Left renal cortex interstitium (tissue), 4 donors: ENCODE measurements around the gene ITPR1. TPM values are rescaled to one million over a fixed set of nuclear protein-coding genes. Genes with fewer than 3 reads are reported as not detected.

Source experiments
- DNase-seq, 4 donors: peaks; one replicate each; pipeline ENCODE4 v3.0.0-alpha.2; 2013; ENCODE audit warnings: low read depth in 4 of 4, low spot score in 2 of 4, missing footprints in 1 of 4
- polyA plus RNA-seq, 4 donors: library from polyadenylated mRNA; unstranded; fragments of 120-200 nt; gene quantifications; one replicate each; pipeline ENCODE4 v1.2.1, GENCODE V29; 2013; ENCODE audit not compliant: insufficient read length in 4 of 4

ITPR1 gene
- polyA plus RNA-seq, 4 donors: 43.9 to 60.1 (median 53.5) TPM

DNA sequence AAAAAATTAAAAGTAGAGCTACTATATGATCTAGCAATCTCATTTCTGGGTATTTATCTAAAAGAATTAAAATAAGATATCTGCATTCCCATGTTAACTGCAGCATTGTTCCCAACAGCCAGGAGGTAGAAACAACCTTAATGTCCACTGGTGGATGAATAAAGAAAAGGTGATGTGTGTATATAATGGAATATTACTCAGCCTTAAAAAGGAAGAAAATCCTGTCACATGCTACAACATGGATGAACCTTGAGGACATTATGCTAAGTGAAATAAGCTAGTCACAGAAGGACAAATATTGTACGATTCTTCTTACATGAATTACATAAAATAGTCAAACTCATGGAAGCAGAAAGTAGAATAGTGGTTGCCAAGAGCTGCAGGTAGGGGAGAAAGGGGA lies 366.6 kb downstream of the ITPR1 start:
- DNase-seq: no peak

DNA sequence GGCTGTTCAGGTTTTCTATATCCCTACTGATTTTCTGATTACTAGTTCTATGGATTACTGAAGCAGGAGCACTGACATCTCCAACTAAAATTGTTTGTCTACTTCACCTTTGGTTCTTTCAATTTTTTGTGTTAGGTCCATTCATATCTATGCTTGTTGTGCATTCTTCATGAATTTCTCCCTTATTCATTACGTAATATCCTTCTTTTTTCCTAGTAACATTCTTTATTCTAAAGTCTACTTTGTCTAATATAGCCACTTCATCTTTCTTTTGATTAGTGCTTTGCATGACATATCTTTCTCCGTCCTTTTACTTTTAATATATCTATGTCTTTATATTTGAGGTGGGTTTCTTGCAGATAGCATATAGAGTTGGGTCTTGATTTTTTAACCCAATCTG lies 369.8 kb downstream of the ITPR1 start:
- no peak for DNase-seq

DNA sequence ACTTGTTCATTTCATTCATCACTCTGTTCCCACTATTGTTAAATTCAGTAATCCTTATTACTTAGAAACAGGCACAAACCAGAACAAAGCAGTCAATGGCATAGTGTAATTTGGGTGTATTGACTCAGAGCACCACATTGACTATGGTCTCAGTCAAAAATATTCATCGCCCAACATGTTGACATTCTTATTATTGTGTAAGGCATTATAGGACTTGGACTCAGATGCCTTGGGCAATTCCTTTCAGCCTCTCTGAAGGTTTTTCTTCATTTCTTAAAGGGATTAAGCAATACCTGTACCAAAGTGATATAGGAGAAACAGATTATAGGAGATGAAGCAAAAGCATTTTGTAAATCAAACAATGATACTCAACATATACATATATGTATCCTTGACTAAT lies 371.4 kb downstream of the ITPR1 start:
- no peak for DNase-seq

DNA sequence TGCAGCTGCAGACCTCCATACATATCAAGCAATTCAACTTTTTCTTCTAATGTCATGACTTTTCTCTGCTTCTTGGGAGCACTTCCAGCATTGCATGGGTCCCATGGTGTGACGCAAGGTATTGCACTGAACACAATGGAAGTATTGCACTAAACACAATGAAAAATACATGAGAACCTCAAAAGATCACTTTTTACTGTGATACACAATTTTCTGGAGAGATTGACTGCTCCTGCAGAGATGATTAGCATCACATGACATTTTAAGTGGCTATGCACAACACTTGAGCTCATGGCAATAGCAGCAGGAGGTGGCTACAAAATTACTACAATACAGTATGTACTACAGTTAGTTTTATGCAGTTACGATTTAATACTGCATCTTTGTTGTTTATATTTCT lies 372.6 kb downstream of the ITPR1 start:
- no peak for DNase-seq

DNA sequence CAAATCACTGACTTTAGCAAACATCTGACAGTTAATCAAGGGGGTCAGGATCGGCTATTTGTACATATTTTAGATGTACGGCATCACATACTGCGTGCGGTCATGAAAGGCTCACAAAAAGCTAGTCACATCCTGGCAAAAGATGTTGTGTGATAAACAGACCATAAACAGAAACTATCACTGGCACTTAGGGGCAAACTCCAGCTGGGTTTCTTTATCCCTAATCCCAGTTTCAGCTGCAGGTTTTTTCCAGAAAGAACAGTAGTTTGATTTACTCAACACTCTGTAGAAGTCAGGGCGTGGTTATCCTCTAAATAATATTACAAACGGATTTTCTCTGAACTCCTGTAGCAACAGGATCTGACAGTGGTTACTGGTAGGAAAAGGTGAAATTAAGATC lies 373.7 kb downstream of the ITPR1 start:
- DNase-seq: peak in 1 of 4 donors; percentile 16

DNA sequence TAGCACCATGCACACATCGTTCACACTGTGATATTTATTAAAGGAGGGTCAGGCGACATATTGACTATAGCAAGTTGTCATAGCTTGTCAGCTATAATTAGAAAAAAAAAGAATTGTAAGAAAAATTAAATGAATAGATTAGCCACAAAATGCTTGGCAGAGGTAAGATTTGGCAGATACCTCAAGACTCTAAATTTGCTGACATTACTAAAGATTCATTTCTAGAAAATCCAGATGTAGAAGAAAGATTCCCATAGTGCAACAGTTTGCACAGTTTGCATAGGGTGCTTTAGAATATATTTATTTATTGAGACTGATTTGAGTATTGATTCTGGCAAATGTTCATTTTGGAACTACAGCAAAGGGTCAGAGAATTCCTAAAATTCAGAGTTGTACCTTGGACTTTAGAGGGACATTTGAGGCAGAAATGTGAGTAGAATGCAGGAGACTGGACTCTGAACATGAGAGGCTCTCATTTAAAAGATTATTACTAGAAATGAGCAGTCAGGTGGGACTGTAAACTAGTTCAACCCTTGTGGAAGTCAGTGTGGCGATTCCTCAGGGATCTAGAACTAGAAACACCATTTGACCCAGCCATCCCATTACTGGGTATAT lies 384.1 kb downstream of the ITPR1 start:
- DNase-seq: no peak

DNA sequence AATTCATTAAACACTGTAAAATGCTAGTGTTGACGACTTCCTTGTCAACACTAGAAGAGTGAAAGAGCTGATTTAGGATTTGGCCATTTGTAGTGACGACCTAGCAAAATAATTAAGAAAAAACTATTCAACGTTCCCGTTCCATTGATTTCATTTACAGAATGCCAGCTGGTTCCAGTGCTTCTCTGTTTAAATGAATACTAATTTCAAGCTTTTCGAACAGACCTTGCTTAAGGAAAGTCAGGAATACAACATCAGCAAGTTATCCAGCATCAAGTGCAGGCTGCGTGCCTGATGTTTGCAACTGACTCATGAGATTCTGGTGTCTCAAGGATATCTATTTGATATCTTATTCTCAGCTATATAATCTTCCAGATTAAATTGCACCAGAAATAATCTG lies 387.7 kb downstream of the ITPR1 start:
- DNase-seq: no peak

DNA sequence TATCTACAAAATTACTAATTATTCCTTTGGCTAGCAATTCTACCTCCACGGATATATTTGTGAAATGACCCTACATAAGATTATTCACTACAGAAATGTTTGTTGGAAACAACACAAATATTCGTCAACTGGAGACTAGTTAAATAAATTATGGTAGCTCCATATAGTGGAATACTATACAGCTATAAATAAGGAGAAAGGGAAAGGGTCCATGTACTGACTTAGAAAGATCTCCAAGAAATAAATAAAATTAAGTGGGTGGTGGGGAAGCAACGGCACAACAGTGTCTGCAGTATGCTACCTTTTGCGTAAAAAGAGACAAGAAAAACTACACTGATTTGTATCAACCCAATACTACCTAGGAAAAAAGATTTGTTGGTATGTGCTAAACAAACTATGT lies 389.4 kb downstream of the ITPR1 start:
- DNase-seq: no peak

DNA sequence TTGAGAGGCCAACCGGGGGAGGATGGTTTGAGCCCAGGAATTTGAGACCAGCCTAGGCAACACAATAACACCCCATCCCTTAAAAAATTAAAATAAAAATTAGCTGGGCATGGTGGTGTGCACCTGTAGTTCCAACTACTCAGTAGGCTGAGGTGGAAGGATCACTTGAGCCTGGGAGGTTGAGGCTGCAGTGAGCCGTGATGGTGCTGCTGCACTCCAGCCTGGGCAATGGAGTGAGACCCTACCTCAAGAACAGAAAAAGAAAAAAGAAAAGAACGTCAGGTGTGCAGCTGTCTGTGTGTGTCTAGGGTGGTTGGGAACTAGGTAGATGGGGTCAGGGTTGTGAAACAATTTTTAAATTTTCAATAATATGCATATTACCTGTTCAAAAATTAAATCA lies 389.9 kb downstream of the ITPR1 start:
- DNase-seq: no peak

DNA sequence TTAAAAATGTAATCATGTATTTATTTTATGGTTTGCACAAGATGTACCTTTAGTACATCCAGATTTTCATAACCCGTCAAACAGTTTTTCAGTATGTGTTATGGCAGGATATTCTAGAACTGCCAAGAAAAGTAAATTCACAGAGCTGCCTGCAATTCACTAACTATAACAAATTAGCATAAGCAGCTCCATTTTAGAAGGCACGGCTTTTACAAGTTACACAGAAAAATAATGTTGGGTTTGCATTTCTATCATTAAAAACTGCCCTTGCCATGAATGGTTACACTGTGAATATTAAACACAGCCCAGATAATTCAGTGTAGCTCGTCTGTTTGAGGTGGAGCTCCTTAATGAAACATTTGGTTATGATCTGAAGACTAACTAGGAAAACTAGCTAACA lies 391.7 kb downstream of the ITPR1 start:
- no peak for DNase-seq

DNA sequence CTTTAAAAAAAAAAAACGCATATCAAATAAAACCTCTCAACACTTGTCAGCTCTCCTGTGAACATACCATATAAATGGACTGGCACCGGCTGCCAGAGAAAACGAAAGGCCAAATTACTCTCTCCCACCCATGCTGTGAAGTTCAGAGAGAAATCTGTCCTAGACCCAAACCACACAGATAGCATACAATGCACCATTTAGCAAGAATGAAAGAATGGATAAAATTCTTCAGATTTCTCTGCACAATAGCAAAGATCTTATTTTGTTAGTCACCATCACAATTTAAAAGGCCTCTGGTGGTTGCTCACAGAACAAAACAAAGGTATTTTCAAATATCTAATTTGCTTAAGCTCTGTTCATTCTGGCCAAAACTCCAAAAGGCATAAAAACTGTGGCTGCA lies 392.2 kb downstream of the ITPR1 start:
- DNase-seq: no peak

DNA sequence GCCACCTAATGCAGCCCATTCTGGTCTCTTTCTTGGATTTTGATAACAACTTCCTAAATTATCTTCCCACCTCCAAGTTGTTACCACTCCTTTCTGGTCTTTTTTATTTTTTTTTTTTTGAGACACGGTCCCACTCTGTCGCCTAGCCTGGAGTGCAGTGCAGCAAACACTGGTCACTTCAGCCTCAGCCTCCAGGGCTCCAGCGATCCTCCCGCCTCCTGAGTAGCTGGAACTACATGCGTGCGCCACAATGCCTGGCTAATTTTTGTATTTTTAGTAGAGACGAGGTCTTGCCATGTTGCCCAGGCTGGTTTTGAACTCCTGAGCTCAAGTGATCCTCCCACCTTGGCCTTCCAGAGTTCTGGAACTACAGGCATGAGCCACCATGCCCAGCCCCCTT lies 393.3 kb downstream of the ITPR1 start:
- DNase-seq: no peak

DNA sequence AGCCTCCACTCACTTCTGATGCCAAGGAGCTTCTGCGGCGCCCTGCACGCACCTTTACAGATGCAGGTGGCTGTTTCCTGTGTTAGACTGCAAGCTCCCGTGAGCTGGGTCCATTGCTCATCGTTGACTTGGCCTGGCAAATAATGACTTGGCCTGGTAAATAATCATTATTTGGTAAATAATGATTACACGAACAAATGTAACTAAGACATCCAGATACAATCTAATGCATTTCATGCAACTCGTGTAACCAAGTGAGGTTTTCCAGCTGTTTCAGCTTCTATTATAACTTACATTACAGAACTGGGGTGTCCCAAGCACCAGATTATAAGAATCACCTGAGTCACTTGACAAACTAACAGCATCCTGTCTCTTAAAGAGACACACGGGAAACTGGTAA lies 394.0 kb downstream of the ITPR1 start:
- DNase-seq: no peak

DNA sequence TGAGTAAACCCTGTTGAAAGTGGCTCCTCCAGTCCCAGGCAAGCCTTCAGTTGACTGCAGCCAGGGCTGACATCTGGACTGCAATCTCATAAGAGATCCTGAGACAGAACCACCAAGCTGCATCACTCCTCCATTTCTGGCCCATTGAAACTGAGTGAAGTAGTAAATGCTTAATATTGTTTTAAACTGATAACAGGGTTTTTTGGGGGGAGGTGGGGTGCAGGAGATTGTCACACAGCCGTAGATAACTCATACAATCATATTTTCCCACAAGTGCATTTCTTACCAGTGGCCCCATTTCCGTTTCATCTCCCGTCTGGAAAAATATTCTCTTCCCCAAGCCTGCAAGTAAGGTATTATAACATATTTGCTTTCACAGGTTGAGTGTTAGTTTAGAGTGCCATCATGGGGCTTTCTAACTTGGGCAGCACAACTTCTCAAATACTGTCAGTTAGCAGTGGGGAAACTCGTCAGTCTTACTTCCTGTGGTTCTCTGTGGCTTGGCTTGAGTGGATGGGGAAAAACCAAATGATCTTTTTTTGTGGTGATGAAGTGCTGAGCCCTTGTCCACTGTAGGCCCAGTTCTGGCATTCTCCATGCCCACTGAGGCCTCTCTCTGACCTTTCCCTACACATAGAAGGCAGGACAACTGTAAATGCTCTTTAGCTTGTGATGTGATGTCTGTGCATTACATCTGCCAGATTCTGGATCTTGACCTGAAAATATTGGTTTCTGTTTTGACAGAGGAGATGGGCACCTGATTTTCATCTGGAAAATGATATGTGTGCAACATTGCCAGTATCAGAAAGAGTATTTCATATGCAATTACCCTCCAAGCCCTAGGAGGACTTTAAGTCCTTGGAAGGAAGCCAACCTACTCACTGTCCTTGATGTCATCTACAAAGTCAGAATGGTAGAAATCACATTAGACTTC lies 396.0 kb downstream of the ITPR1 start:
- DNase-seq: no peak

DNA sequence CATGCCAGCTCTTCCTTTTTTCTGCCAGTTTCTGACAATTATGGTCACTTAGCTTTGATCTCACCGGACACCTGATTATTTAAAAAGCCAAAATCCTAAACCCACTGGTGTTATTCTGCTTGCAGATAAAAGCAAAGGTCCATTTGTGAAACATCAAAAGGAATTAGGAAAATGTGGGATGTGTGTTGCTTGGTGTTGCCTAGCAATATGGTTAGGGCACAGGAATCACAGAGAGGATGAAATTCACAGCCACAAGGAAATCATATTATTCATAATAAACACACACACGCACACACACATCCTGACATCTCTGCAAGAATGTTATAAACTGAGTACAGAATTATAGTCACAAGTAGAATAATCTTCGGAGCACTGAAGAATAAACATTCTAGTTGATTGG lies 396.7 kb downstream of the ITPR1 start:
- DNase-seq: no peak

DNA sequence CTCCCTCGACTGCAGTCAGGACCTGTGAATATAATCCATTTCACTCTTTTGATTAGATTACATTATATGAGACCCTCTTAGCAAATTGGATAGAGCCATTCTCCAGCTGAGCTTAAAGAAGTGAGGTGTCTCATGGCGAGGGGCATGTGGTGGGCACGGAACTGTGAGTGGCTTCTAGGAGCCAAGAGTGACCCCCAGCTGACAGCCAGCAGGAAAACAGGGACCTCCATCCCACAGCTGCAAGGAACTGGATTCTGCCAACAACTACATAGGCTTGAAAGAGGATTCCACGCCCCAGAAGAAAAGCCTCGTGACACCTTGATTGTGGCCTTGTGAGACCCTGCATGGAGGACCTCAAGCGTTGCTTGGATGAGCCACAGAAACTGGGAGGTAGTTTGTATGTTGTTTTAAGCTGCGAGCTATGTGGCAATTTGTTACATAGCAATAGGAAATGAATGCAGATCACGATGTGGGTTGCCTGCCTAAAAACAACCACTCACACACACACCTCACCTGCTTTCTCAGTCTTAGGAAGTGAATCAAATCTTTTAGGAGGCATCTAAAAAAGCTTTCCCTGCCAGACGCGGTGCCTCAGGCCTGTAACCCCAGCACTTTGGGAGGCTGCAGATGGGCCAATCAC lies 401.9 kb downstream of the ITPR1 start:
- no peak for DNase-seq

DNA sequence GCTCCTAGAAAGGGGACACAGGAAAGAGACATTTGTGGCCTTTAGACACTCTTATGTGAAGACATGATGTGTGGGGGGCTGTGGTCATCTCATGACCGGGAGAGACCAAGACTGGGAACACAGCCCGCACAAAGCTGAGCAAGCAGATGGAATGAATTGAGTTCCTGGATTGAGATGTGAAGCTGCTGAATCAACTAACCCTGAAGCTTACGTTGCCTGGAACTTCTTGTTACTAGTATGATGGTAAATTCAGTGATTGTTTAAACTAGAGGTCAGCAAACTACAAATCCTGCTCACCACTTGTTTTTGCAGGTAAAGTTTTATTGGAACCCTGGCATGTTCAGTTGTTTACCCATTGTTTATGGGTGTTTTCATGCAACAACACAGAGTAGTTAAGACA lies 402.7 kb downstream of the ITPR1 start:
- DNase-seq: no peak

Other genes with a start within 250 kb of the ITPR1 start
- 10 to 100 TPM; 31.7 to 32.4 (median 31.9) TPM for gene SETMAR, start 190.0 kb upstream of the ITPR1 start, polyA plus RNA-seq
- gene SUMF1, start 26.1 kb upstream of the ITPR1 start, polyA plus RNA-seq: 10 to 100 TPM; 40.2 to 53.5 (median 49.4) TPM